Fibroblast of lung (primary cell): Measurements from ENCODE around the gene MUSK. TPM values are rescaled to one million over a fixed set of nuclear protein-coding genes. Genes with fewer than 3 reads are reported as not detected.
A peak's percentile ranks its signal among the peaks of the same experiment; 100 is the strongest.

Experiments used
- DNase-seq, 2 donors: peaks; one replicate each; pipeline versions ENCODE4 v3.0.0 to v3.0.0-alpha.2; 2010; ENCODE audit warnings: low read depth in 2 of 2
- H2AFZ ChIP-seq: 2 replicates; pipeline ENCODE4 v1.5.1; 2012; ENCODE audit warnings: low read length, control low read depth, inconsistent platforms
- H3K27ac ChIP-seq: 2 replicates; pipeline ENCODE4 v1.5.1; 2011; ENCODE audit warnings: low read length, control low read depth; ENCODE audit not compliant: insufficient read depth
- H3K27me3 ChIP-seq: 2 replicates; pipeline ENCODE4 v1.5.1; 2011; ENCODE audit warnings: mild to moderate bottlenecking, low read length; ENCODE audit not compliant: control insufficient read depth, insufficient read depth
- H3K36me3 ChIP-seq: 2 replicates; pipeline ENCODE4 v1.5.1; 2011; ENCODE audit warnings: low read length; ENCODE audit not compliant: control insufficient read depth, insufficient read depth
- H3K4me1 ChIP-seq: 2 replicates; pipeline ENCODE4 v1.5.1; 2011; ENCODE audit warnings: low read length; ENCODE audit not compliant: control insufficient read depth, insufficient read depth; ENCODE audit errors: extremely low read depth
- H3K4me2 ChIP-seq: 2 replicates; pipeline ENCODE4 v1.5.1; 2011; ENCODE audit warnings: low read length, control low read depth; ENCODE audit not compliant: insufficient read depth; ENCODE audit errors: extremely low read depth
- H3K4me3 ChIP-seq, 4 experiments: fragments of 200-600 bp in 1 of 4; sonication (generic) in 1 of 4; replicated peaks in 1 of 4; 2 replicates each; pipeline ENCODE4 v1.5.1; 2011 to 2016; ENCODE audit warnings: low read length in 4 of 4, low read depth in 3 of 4, mild to moderate bottlenecking in 3 of 4, control low read depth in 2 of 4, inconsistent platforms in 1 of 4, mixed read lengths in 1 of 4; ENCODE audit not compliant: insufficient read depth in 1 of 4; ENCODE audit errors: control extremely low read depth in 1 of 4
- H3K79me2 ChIP-seq: 2 replicates; pipeline ENCODE4 v1.5.1; 2012; ENCODE audit warnings: mild to moderate bottlenecking, low read length, inconsistent platforms; ENCODE audit not compliant: control insufficient read depth, insufficient read depth
- H3K9ac ChIP-seq: 2 replicates; pipeline ENCODE4 v1.5.1; 2011; ENCODE audit warnings: mild to moderate bottlenecking, low read length, control low read depth; ENCODE audit not compliant: insufficient read depth
- H3K9me3 ChIP-seq: 2 replicates; pipeline ENCODE4 v1.5.1; 2012; ENCODE audit warnings: low read depth, low read length; ENCODE audit not compliant: control insufficient read depth, insufficient read depth
- H4K20me1 ChIP-seq: 2 replicates; pipeline ENCODE4 v1.5.1; 2011; ENCODE audit warnings: low read length; ENCODE audit not compliant: control insufficient read depth, insufficient read depth; ENCODE audit errors: extremely low read depth
- CTCF ChIP-seq, 2 donors: IDR thresholded peaks in 1 of 2; conservative IDR thresholded peaks in 1 of 2; 1 replicate in 1 of 2; 2 replicates in 1 of 2; pipeline ENCODE4 v1.5.1; 2011 to 2012; ENCODE audit warnings: low read length in 2 of 2, control low read depth in 1 of 2, inconsistent platforms in 1 of 2, low read depth in 1 of 2, mild to moderate bottlenecking in 1 of 2
- EZH2 ChIP-seq: IDR thresholded peaks from 2 replicates; pipeline ENCODE4 v1.5.1; 2012; ENCODE audit warnings: low read length, control low read depth, mild to moderate bottlenecking; ENCODE audit errors: missing control alignments
- polyA plus RNA-seq, 2 donors: library from polyadenylated mRNA; depleted of rRNA in 1 of 2; stranded (reverse) in 1 of 2; unstranded in 1 of 2; fragments of >200 nt; gene quantifications; 2 replicates each; pipeline ENCODE4 v1.2.1, GENCODE V29; 2011 to 2012; ENCODE audit warnings: missing spikeins in 1 of 2
- total RNA-seq: library from RNA; depleted of rRNA; stranded (reverse); fragments of >200 nt; gene quantifications from 2 replicates; pipeline ENCODE4 v1.2.1, GENCODE V29; 2014

MUSK gene
- total and polyA plus RNA-seq, 2 donors (not counting 1 experiment from before 2014, with no cell fraction given), result 0.31 to 0.66 TPM

DNA sequence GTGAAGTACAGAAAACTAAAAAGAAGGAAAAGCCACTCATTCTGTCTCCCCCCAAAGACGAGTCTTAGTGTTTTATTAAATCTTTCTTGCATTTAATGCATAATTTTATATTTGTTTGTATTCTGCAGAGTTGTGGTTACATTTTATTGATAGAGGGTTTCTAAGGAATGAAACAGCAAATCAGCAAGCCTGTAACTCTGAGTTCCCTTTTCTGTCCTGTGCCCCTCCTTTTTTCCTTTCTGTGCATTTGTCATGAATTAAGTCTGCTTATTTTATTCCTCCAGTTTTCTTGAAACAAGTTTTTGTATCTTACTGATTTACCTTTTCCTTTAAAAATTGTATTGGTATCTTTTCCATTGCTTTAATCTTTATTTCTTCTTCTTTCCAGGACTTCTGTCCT lies 132.8 kb downstream of the MUSK start:
- no peak overlapping the region for H3K4me2 ChIP-seq
- H3K9me3 ChIP-seq, result no peaks in the 10 kb centered on the region
- H3K4me3 ChIP-seq, result no peak overlapping the region
- no peaks in the 10 kb centered on the region for H4K20me1 ChIP-seq
- no peak overlapping the region for H3K9ac ChIP-seq
- no peaks in the 10 kb centered on the region for H3K79me2 ChIP-seq
- no peaks in the 10 kb centered on the region for H3K36me3 ChIP-seq
- H3K27ac ChIP-seq, result no peak overlapping the region
- TF ChIP-seq CTCF (conservative IDR thresholded peaks at IDR 0.05 in 1 of 2, IDR thresholded peaks at IDR 0.05 in 1 of 2; ENCODE audit: low read depth in 1 of 2, low read length in 2 of 2), result no peak
- H3K27me3 ChIP-seq, result no peaks in the 10 kb centered on the region
- H3K4me1 ChIP-seq, result peaks cover 6% of the 10 kb centered on the region
- no peak overlapping the region for H2AFZ ChIP-seq
- no peak for DNase-seq

DNA sequence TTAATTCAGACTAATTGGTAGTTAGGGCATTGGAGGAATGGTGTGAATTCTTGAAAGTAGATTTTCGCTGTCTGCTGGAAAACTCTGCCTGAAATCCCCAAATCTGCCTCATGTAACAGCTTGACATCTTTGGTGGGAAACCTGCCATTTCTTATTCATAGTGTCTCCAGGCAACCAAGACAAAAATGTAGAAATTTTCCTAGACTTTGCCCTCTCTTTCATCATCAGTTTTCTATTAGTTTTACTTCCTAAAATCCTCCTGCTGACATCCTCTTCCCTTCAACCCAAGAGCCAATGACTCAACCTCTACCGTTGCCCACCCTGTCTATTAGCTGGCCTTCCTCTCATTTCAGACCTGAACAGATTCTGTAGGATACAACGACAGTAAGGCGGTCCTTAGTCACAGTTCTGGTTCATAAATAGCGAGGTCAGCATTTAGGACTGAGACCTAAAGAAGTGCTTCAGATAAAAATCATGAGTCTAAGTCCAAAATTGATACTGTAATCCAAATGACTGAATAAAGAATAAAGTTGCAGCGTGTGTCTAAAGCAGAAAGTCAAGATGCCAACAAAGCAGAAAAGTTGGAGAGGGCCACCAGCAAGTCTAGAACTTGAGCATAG lies 133.9 kb downstream of the MUSK start:
- H3K79me2 ChIP-seq, result no peaks in the 10 kb centered on the region
- no peak overlapping the region for H3K4me3 ChIP-seq
- H3K27me3 ChIP-seq, result no peaks in the 10 kb centered on the region
- no peak overlapping the region for H2AFZ ChIP-seq
- H3K4me2 ChIP-seq, result no peak overlapping the region
- H4K20me1 ChIP-seq, result no peaks in the 10 kb centered on the region
- peak overlapping the region; percentile 2 for H3K27ac ChIP-seq
- H3K9me3 ChIP-seq, result no peaks in the 10 kb centered on the region
- peak; percentile 19 to 89 for DNase-seq
- H3K36me3 ChIP-seq, result no peaks in the 10 kb centered on the region
- no peak for TF ChIP-seq CTCF (conservative IDR thresholded peaks at IDR 0.05 in 1 of 2, IDR thresholded peaks at IDR 0.05 in 1 of 2; ENCODE audit: low read depth in 1 of 2, low read length in 2 of 2)
- no peak for TF ChIP-seq EZH2
- H3K9ac ChIP-seq, result no peak overlapping the region
- H3K4me1 ChIP-seq, result peaks cover 6% of the 10 kb centered on the region

- Histone ChIP-seq H2AFZ (no peak overlapping the region), H3K27ac (no peak overlapping the region)
- peak in 1 of 2 donors; percentile 34 for DNase-seq
Observed at GRCh38 chr9:110807956-110808598, 139.5 kb downstream of the MUSK start.

More at GRCh38 chr9:110807956-110808598, 139.5 kb downstream of the MUSK start:
- H3K4me1 ChIP-seq, result peaks cover 3% of the 10 kb centered on the region
- no peak overlapping the region for H3K4me2 ChIP-seq
- no peaks in the 10 kb centered on the region for H3K27me3 ChIP-seq
- no peak overlapping the region for H3K9ac ChIP-seq
- no peak overlapping the region for H3K4me3 ChIP-seq
- H3K79me2 ChIP-seq, result no peaks in the 10 kb centered on the region
- H4K20me1 ChIP-seq, result no peaks in the 10 kb centered on the region
- H3K36me3 ChIP-seq, result no peaks in the 10 kb centered on the region
- no peaks in the 10 kb centered on the region for H3K9me3 ChIP-seq
- no peak for TF ChIP-seq CTCF (conservative IDR thresholded peaks at IDR 0.05 in 1 of 2, IDR thresholded peaks at IDR 0.05 in 1 of 2; ENCODE audit: low read depth in 1 of 2, low read length in 2 of 2)
- no peak for TF ChIP-seq EZH2
